Measurements from ENCODE around the gene WNT2B. TPM values are rescaled to one million over a fixed set of nuclear protein-coding genes. Genes with fewer than 3 reads are reported as not detected.
A peak's percentile ranks its signal among the peaks of the same experiment; 100 is the strongest.

WNT2B gene
- total and polyA plus RNA-seq, 9 of the 15 experiments (the other 6 are each of a cell fraction or from before 2014, with no cell fraction given) = 0.02 to 0.06 (median 0.04) TPM; not detected in 3

DNA sequence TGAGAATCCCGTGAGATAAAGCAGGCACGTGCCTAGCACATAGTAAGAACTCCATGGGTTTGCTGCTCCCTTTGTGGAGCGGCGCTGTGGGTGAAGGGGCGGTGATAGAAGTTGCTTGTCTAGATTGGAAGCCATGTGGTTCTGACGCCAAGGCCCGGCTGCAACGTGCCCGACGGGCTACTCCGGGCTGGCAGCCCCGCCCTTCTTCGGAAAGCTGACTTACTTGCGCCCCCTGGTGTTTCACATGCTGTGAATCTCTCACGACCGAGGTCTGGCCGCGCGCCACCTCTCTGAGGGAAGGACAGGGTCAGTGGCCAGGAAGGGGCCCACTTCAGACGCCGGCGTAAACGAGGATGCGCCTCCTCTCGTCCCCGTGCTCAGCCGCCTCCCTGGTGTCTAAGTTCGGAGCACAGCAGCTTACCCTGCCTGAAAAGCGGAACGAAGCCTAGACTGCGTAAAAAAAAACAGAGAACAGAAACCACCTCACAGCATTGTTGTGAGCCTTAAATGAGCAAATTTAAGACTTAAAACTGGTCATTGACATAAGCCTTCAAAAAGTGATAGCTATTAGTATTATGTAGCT lies 42.6 kb upstream of the WNT2B start (continued):
- TF ChIP-seq TRIM25 (IDR thresholded peaks at IDR 0.05; ENCODE audit: borderline replicate concordance) (no peak), HNRNPUL1 (IDR thresholded peaks at IDR 0.05; ENCODE audit: low read length) (no peak), ZNF766 (CRISPR knock-in tag; conservative IDR thresholded peaks at IDR 0.05) (no peak), ERF (CRISPR knock-in tag; IDR thresholded peaks at IDR 0.05) (no peak), EGR1 (conservative IDR thresholded peaks at IDR 0.05) (no peak), REST (IDR thresholded peaks at IDR 0.05; ENCODE audit: borderline replicate concordance) (peak; percentile 92), REST (CRISPR knock-in tag; IDR thresholded peaks at IDR 0.05; ENCODE audit: low read depth) (no peak), ZNF445 (CRISPR knock-in tag; IDR thresholded peaks at IDR 0.05; ENCODE audit: low read depth) (no peak), TCF3 (CRISPR knock-in tag; IDR thresholded peaks at IDR 0.05) (no peak; the same call in 1 of the 2 replicates), SRF (CRISPR knock-in tag; IDR thresholded peaks at IDR 0.05) (peak in 1 of 2 experiments; percentile 88; a peak in 2 of 4 replicates), MCM3 (IDR thresholded peaks at IDR 0.05) (no peak), ELK1 (CRISPR knock-in tag; IDR thresholded peaks at IDR 0.05) (no peak), MTA3 (IDR thresholded peaks at IDR 0.05; ENCODE audit: borderline replicate concordance) (peak; percentile 88), CBX2 (IDR thresholded peaks at IDR 0.05; ENCODE audit: insufficient read depth, low read length, poor library complexity, severe bottlenecking) (no peak), TCF7L2 (IDR thresholded peaks at IDR 0.05; ENCODE audit: low read depth, low read length) (no peak)
- TF ChIP-seq, protein P1, sequence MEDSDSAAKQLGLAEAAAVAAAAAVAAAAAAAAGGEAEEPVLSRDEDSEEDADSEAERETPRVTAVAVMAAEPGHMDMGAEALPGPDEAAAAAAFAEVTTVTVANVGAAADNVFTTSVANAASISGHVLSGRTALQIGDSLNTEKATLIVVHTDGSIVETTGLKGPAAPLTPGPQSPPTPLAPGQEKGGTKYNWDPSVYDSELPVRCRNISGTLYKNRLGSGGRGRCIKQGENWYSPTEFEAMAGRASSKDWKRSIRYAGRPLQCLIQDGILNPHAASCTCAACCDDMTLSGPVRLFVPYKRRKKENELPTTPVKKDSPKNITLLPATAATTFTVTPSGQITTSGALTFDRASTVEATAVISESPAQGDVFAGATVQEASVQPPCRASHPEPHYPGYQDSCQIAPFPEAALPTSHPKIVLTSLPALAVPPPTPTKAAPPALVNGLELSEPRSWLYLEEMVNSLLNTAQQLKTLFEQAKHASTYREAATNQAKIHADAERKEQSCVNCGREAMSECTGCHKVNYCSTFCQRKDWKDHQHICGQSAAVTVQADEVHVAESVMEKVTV (CRISPR knock-in tag; IDR thresholded peaks at IDR 0.05) = peak; percentile 81

Measured in K562 (cell line).